Retinal pigment epithelial cell (primary cell): Measurements from ENCODE around the gene CACNA1G.

Experiments
- DNase-seq: peaks from one replicate; pipeline ENCODE4 v3.0.0-alpha.2; 2010; ENCODE audit warnings: low read depth
- H3K4me3 ChIP-seq: 2 replicates; pipeline ENCODE4 v1.5.1; 2011; ENCODE audit warnings: mild to moderate bottlenecking, low read length, control low read depth, moderate library complexity
- CTCF ChIP-seq: conservative IDR thresholded peaks from 2 replicates; pipeline ENCODE4 v1.5.1; 2011; ENCODE audit warnings: low read depth, low read length, control low read depth, inconsistent platforms

The CACNA1G gene

DNA sequence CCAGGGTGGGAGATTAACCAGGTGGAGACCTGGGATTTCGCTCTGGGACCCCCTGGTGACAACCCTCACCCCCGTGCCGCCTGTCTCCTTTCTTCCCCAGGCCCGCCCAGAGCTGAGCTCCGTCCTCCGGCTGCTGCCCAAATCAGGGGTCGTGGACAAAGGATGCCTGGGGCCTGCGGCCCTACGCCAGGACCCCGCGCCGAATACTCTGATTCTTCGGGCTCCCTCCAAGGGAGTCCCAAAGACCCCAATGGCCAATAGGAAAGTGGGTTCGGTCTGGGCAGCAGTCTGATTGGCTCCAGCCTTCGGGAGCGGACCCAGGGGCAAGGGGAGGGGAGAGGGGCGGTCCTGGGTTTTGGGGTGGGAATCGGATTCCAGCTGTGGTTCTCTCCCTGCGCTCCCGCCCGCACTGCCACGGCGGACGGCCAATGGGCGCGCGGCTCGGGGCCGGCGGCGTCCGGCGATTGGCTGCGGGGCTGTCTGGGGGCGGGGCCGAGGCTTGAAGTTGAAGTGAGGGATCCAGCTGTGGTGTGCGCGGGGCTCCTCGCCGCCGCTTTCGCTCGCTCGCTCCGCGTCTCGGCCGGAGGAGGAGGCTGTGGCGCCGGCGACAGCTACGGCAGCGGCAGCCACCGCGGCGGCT, at the start of gene CACNA1G:
CACNA1G (plus strand) TSS at position 531 of the 640 bp plus-strand sequence. CDS start 745 bp downstream, outside the sequence.
- DNase-seq, result no peak
- peak within 1 kb of the TSS; percentile 30 for H3K4me3 ChIP-seq
- no peak for TF ChIP-seq CTCF

DNA sequence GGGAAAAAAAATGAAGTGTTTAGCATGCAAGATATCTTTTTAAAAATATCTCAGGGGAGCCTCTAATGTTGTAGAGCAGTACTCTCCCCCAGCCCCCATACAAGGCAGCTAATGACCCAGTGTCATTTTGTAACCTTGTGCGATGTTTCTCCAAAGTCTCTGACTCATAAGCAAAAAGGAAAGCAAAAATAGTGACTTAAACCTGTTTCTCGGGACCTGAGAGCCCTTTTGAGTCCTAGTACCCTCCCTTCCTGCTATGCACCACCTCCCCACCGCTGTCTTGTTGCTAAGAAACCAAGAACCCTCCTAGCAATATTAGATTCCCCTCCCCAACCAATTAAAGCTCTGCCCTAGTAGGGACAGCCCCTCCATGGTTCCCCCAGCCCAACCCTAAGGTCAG, 49.5 kb upstream of the CACNA1G start:
- no peak overlapping the region for H3K4me3 ChIP-seq
- no peak for TF ChIP-seq CTCF
- no peak for DNase-seq

DNA sequence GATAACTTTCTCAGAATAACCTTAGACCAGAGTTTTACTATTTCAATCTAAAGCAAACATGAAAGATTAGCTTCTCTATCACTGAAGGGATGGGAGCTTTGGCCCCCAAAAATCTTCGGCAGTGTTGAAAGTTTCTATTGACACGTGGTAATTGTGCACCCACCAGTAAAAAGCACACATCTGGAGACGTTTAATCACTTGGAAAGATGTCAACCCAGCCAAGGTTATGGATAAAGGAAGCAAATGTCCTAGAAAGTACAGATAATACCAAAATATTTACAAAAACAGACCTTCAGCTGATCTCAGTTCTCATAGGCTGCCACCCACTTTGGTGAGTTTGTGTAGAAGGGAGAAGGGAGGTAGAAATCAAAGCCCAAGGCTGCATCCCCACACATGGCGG, 47.0 kb upstream of the CACNA1G start:
- TF ChIP-seq CTCF, result no peak
- no peak overlapping the region for H3K4me3 ChIP-seq
- DNase-seq, result no peak

- TF ChIP-seq CTCF, result no peak
- no peak for DNase-seq
- no peak overlapping the region for H3K4me3 ChIP-seq
These were observed 46.1 kb upstream of the CACNA1G start for GRCh38 chr17:50514388-50514787.

- H3K4me3 ChIP-seq, result no peak overlapping the region
- DNase-seq, result no peak
- no peak for TF ChIP-seq CTCF
These were observed 45.4 kb upstream of the CACNA1G start for GRCh38 chr17:50514936-50515702.

DNA sequence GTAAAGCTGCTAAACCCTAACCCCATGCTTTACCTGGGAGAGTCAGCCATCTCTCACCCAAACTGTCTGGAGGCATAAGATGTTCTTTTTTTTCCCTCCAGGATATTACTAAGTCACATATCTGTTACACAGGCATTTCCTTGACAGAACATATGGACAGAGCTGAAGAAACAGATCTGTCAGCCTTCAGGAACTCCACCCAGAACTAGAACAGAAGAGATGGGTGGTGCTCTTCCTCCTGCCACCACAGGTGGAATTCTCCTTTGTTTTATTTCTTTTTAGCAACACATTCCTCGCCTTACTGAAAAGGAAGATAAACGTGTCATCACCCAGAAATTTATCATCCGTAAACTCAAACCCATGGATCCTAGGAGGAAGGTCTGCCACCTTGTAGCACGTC, 43.5 kb upstream of the CACNA1G start:
- no peak for TF ChIP-seq CTCF
- no peak overlapping the region for H3K4me3 ChIP-seq
- DNase-seq, result no peak
